HG03025 (cell line): Measurements from ENCODE around the gene FBXO27.
"Not testable (repeated sequence)": the region's sequence is repeated elsewhere in the genome, so short reads cannot be mapped to it uniquely, and the experiment has no call there.

Experiments
- ATAC-seq: cut with Tn5 transposase; IDR thresholded peaks from one replicate; pipeline ENCODE4 v1.9.1; 2021; ENCODE audit warnings: mild to moderate bottlenecking, moderate library complexity; ENCODE audit not compliant: unreplicated experiment, low FRiP score

Gene FBXO27

GRCh38 chr19:39046037-39046821 is 13.9 kb upstream of the FBXO27 start:
- no peak for ATAC-seq

- ATAC-seq = no peak
These were observed 13.2 kb upstream of the FBXO27 start for GRCh38 chr19:39045506-39045905.

- no peak for ATAC-seq
These were observed 5.7 kb upstream of the FBXO27 start for GRCh38 chr19:39038098-39038497.

GRCh38 chr19:39037194-39037593 is 4.8 kb upstream of the FBXO27 start:
- ATAC-seq = no peak

- no peak for ATAC-seq
These were observed 4.2 kb upstream of the FBXO27 start for GRCh38 chr19:39036581-39036980.

- peak; percentile 79 for ATAC-seq
These were observed 834 bp downstream of the FBXO27 start for GRCh38 chr19:39031368-39032062.

- ATAC-seq = no peak
These were observed 1.4 kb downstream of the FBXO27 start for GRCh38 chr19:39030854-39031367.

GRCh38 chr19:39024875-39025641 is 7.3 kb downstream of the FBXO27 start:
- ATAC-seq = no peak

GRCh38 chr19:39021063-39021462 is 11.3 kb downstream of the FBXO27 start:
- ATAC-seq = no peak

GRCh38 chr19:39017646-39018045 is 14.7 kb downstream of the FBXO27 start:
- ATAC-seq = no peak

- no peak for ATAC-seq
These were observed 15.3 kb downstream of the FBXO27 start for GRCh38 chr19:39017026-39017425.

- no peak for ATAC-seq
These were observed 18.3 kb downstream of the FBXO27 start for GRCh38 chr19:39014037-39014436.

GRCh38 chr19:39009001-39009400 is 23.3 kb downstream of the FBXO27 start:
- ATAC-seq = no peak

GRCh38 chr19:39008137-39008536 is 24.2 kb downstream of the FBXO27 start:
- no peak for ATAC-seq

GRCh38 chr19:39007096-39007495 is 25.3 kb downstream of the FBXO27 start:
- no peak for ATAC-seq

GRCh38 chr19:39004403-39004802 is 27.9 kb downstream of the FBXO27 start:
- ATAC-seq = no peak

- no peak for ATAC-seq
These were observed 28.6 kb downstream of the FBXO27 start for GRCh38 chr19:39003796-39004195.

GRCh38 chr19:39003188-39003587 is 29.2 kb downstream of the FBXO27 start:
- no peak for ATAC-seq

GRCh38 chr19:39001041-39001440 is 31.3 kb downstream of the FBXO27 start:
- ATAC-seq = no peak

- not testable (repeated sequence) for ATAC-seq
These were observed 34.8 kb downstream of the FBXO27 start for GRCh38 chr19:38997576-38997975.

GRCh38 chr19:38993271-38993670 is 39.1 kb downstream of the FBXO27 start:
- ATAC-seq = no peak
